Muscle of arm (tissue), 14 donors: ENCODE data around the gene CXorf38. TPM values are rescaled to one million over a fixed set of nuclear protein-coding genes. Genes with fewer than 3 reads are reported as not detected.

Experiments
- DNase-seq: peaks from one replicate; pipeline ENCODE4 v3.0.0-alpha.2; 2013
- long read RNA-seq, 11 donors: transcript quantifications; one replicate each; lab custom pipeline, GENCODE V29; 2026
- polyA plus RNA-seq, 12 donors: library from polyadenylated mRNA; unstranded; fragments of 120-200 nt; gene quantifications; one replicate each; pipeline ENCODE4 v1.2.1, GENCODE V29; 2013; ENCODE audit not compliant: insufficient read length in 12 of 12

CXorf38 gene
- polyA plus RNA-seq = 1 to 10 TPM in 11 of 12 donors, not detected in 1; 6.0 to 8.9 (median 7.5) TPM
- long read RNA-seq, donor 1, partial matches to known transcripts = 0 of 1 reads
- long read RNA-seq, donor 1, other reads (novel, unspliced or antisense) = 0 of 1 reads
- long read RNA-seq, donor 2, transcript CXorf38-201 (7 exons, 2,118 nt) = major isoform, 5 of 5 reads
- long read RNA-seq, donor 2, partial matches to known transcripts = 0 of 5 reads
- long read RNA-seq, donor 2, other reads (novel, unspliced or antisense) = 0 of 5 reads
- long read RNA-seq, donor 3 = 0 reads
- long read RNA-seq, donor 4, partial matches to known transcripts = 0 of 1 reads
- long read RNA-seq, donor 4, other reads (novel, unspliced or antisense) = 0 of 1 reads
- long read RNA-seq, donor 5, partial matches to known transcripts = 0 of 1 reads
- long read RNA-seq, donor 5, other reads (novel, unspliced or antisense) = 0 of 1 reads
- long read RNA-seq, donor 6, partial matches to known transcripts = 0 of 1 reads
- long read RNA-seq, donor 6, other reads (novel, unspliced or antisense) = 0 of 1 reads
- long read RNA-seq, donor 7, partial matches to known transcripts = 0 of 3 reads
- long read RNA-seq, donor 7, other reads (novel, unspliced or antisense) = 0 of 3 reads
- long read RNA-seq, donor 8, partial matches to known transcripts = 0 of 1 reads
- long read RNA-seq, donor 8, other reads (novel, unspliced or antisense) = 0 of 1 reads
- long read RNA-seq, donor 9, partial matches to known transcripts = 0 of 4 reads
- long read RNA-seq, donor 9, other reads (novel, unspliced or antisense) = 0 of 4 reads
- long read RNA-seq, donor 10, partial matches to known transcripts = 0 of 3 reads
- long read RNA-seq, donor 10, other reads (novel, unspliced or antisense) = 0 of 3 reads
- long read RNA-seq, donor 11, partial matches to known transcripts = 0 of 1 reads
- long read RNA-seq, donor 11, other reads (novel, unspliced or antisense) = 0 of 1 reads

DNA sequence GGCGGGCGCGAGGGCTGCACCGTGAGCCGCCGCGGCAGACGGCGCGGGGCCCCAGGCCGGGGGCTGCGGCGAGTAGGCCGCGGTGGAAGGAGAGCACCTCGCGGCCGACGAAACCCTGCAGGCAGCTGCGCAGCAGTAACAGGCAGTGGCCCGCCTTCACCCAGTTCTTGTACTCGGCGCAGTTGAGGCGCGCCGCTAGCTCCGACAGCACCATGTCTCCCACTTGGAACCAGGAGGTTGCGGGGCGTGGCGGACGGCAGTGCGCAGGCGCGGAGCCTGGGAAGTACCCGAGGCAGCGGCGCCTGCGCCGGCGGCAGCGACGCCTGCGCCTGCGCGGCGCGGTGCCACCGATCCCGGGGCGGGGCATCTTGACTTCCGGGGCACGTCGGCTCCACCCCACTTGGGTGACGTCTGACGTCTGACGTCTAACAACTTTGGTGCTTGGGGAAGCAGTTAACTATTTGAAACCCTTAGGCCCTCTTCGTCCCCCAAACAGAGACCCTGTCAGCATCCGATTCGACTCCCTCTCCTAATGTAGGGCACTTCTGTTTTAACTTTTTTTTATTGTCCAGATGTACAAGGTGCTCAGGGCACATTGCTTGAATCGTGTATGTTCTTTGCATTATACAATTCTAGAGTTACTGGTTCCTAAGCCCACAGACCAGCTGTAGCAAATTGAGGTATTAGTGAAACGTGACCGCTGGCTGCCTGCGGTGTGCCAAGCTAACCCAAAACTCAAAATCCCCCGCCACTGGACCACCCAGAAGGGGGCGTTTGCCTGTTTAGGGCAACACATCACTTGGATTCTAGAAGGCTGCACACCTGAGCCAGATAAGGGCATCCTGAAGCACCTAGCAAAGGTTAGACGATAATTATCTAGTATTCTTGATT is at the start of gene CXorf38:
Gene CXorf38, minus strand, starts transcription at position 255 of the 891 bp plus-strand sequence. Its CDS starts 41 bp downstream, at position 214.
- peak; percentile 91 for DNase-seq

- no peak for DNase-seq
Observed at GRCh38 chrX:40694802-40695201, 47.4 kb upstream of the CXorf38 start.

GRCh38 chrX:40688929-40689328 is 41.6 kb upstream of the CXorf38 start:
- DNase-seq = no peak

GRCh38 chrX:40687169-40687568 is 39.8 kb upstream of the CXorf38 start:
- no peak for DNase-seq

DNA sequence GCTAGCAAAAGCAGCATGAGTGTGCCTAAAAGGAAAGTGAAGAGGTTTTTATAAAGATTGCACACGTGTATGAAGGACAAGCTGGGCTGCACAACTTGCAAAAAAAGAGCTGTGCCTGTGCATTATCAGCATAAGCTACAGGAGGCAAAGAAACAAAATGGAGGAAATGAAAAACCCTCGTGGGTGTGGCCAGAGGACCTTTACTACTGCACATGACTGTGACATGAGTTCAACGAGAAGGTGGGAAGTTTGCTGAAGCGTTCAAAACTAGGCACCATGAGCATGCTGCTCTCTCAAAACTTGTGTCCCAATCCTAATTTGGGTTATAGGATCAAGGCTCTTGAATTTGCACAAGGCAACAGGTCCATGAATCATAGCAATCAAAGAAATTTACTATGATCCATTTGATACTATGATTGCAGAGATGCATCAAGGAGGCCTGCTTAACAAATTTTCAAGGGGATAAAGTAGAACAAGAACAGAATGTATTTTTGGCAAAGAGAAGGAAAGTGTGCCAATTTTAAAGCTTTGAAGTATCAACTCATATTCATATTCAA is 38.1 kb upstream of the CXorf38 start:
- DNase-seq = no peak

DNA sequence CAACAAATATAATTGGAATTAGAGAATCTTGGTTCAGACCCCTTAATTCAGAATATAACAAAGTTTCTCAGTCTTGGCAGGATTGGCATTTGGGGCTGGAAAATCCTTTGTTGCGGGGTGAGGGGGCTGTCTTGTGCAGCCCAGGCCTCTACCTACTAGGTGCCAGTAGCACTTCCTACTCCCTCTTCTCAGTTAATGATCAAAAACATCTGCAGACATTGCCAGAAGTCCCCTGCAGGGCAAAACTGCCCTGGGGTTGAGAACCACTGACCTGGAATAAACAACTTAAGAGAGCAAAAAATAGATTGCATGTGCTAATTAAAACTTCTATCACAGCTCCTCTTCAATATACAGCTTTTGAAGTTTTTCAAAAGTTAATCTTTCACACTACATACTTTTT is 36.7 kb upstream of the CXorf38 start:
- no peak for DNase-seq

DNA sequence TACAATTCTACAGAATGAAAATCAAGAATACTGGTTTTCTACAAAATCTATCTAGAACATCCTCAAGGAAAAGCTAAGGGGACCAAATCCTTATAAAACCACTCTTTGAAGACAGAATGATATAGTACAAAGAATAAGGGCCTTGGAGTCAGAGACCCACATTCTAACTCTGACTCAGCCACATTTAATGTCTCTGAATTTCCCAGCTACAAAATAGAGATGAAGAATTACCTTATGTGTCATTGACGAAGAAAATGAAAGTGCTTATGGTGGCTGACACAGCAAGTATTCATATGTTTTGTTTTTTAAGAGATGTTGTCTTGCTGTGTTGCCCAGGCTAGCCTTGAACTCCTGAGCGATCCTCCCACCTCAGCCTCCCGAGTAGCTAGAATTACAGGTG is 35.9 kb upstream of the CXorf38 start:
- no peak for DNase-seq

DNA sequence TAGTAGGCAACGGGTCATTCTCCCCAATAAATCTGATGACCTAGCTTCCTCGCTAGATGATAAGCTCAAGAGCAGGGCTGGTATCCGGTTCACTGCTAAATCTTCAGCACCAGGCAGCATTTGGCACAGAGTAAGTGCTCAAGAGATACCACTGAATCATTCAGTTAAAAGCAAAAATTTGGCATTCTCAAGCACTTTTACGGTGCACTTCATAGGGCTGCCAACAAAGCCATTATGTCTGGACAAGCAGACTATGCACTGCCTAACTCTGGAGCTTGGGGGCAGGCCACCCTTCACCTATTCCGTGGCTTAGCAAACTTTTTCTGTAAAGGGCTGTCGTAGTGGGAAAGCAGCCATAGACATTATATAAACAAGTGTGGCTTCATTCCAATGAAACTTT is 23.8 kb upstream of the CXorf38 start:
- no peak for DNase-seq

- no peak for DNase-seq
Observed at GRCh38 chrX:40663880-40664630, 16.7 kb upstream of the CXorf38 start.

- DNase-seq = no peak
Observed at GRCh38 chrX:40663078-40663740, 15.8 kb upstream of the CXorf38 start.

DNA sequence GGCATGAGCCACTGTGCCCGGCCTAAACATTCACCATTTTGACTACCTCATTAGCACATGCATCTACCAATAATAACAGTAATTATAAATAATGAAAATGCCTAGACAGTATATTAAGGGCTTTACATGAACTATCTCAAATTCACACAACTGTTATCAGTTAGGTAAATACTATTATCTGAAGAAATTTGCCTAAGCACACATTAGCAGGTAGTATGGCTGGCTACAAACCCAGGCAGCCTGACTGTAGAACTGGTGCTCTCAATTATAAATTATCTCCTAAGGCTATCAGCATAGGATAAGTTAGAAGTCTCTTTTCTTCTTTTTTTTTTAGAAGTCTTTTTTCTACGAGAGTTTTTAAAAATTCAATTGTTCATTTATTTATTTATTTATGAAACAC is 14.1 kb upstream of the CXorf38 start:
- DNase-seq = no peak

GRCh38 chrX:40660381-40660780 is 13.0 kb upstream of the CXorf38 start:
- DNase-seq = no peak

DNA sequence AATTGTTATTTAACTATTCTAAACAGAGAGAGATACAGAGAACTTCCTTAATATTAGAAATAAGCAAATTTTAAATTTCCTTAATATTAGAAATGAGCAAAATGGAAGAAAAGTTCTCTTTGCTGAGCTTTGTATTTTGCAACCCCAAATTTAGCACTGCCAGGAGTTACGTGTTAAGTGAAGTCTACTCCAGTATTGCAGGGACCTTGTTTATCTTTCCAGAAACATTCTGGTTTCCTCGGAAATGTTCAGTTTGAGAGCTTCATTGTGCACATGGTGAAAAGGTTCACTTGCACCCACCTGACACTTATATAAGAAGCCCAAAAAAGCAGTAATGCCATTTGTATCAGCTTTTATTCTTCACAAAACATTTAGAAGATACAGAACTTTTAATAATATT is 6.2 kb upstream of the CXorf38 start:
- no peak for DNase-seq

GRCh38 chrX:40652664-40653063 is 5.3 kb upstream of the CXorf38 start:
- no peak for DNase-seq

DNA sequence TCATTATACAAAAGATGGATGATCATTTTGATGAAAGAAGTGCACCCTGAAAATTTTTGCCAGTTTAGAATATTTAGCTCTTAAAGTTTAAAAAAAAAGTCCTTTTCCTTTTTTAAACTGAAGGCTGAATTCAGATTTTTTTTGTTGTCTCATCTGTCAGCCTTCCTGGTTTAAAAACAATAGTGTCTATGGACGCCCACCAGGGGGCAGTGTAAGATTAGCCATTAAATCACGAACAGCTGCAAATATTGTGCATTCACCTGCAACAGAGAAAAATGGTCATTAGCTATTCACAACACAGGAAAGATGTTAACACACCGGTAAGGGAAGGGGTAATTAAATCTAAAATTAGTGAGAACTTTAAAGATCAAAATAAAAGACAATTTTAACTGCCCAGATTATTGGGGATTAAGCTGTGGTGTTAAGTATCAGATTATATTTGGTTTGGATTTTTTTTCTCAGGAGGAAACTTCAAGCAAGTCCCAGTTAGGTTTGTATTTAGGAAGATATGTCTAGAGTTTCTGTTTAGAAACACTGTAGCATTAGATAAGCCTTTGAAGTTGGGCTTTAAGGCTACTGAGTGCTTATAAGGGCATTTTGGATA is 4.4 kb upstream of the CXorf38 start:
- peak; percentile 69 for DNase-seq

GRCh38 chrX:40646489-40647306 is 663 bp downstream of the CXorf38 start:
- no peak for DNase-seq

DNA sequence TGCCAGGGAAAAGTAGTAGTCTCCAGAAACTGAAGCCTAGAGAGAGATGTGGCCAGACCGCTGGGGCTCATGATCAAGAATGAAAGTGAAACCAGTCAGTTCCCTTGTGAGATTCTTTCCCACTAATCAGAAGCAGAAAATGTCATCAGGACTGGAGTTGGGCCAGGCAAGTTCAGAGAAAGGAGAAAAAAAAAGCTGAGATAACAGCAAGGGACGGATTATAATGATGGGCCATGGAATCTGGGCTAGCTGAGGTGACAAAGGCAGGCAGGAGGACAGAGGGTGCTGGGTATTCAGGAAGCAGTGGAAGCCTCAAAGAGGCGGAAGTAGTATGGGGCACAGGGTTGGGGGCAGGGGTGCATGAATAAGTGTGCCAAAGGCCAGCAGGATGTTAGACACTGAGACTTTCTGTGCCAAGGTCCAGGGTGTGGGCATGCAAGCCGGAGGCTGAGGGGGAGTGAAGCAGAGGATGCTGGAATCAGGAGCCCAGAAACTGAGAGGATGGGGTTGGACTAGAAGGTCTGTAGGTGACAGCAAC is 2.5 kb downstream of the CXorf38 start:
- DNase-seq = no peak

DNA sequence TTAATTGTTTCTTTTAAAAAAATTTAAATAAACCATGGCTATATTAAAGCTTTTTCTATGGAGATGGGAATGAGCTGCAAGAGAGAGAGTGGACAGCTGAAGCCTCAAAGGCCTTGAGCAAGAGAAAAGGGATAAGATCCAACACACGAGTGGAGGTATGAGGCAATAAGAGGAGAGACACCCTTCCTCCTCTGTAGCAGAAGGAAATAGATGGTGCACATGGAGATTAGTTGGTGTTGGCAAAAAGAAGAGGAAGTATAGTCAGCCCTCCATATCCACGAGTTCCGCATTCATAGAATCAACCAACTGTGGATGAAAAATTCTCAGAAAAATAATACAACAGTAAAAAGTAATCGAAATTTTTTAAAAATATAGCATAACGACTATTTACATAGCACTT is 3.2 kb downstream of the CXorf38 start:
- DNase-seq = no peak
